H1 (cell line): Measurements from ENCODE around the gene CACNG8. TPM values are rescaled to one million over a fixed set of nuclear protein-coding genes. Genes with fewer than 3 reads are reported as not detected.
A peak's percentile ranks its signal among the peaks of the same experiment; 100 is the strongest.

Experiments
- CTCF ChIA-PET: fragments of 300-600 bp; sonication (Branson Sonifier 250); formaldehyde crosslinking; loops from one replicate; lab custom pipeline; 2021; ENCODE audit not compliant: partially characterized antibody; lab: Charles Lee
- POLR2A ChIA-PET: fragments of 300-600 bp; sonication (Branson Sonifier 250); formaldehyde crosslinking; loops from one replicate; lab custom pipeline; 2021; ENCODE audit warnings: inconsistent platforms; ENCODE audit not compliant: partially characterized antibody; lab: Charles Lee
- DNase-seq, 2 experiments: peaks; one replicate each; pipeline versions ENCODE4 v3.0.0 to v3.0.0-alpha.2; 2010 to 2022; ENCODE audit warnings: low spot score in 2 of 2, low read depth in 1 of 2, mixed read lengths in 1 of 2
- FAIRE-seq: peaks from 2 replicates; lab custom pipeline; 2011; peaks lifted over from hg19 to GRCh38; lab: Jason Lieb, UNC
- H2AFZ ChIP-seq: 2 replicates; pipeline ENCODE4 v1.8.1; 2012; ENCODE audit warnings: low read length, inconsistent platforms
- H2AK5ac ChIP-seq: 2 replicates; pipeline ENCODE4 v1.6.1; 2013; ENCODE audit warnings: low read depth, low read length
- H2BK120ac ChIP-seq: replicated peaks from 2 replicates; pipeline ENCODE3; 2013; ENCODE audit warnings: low read depth, low read length, inconsistent platforms
- H2BK12ac ChIP-seq: 2 replicates; pipeline ENCODE4 v1.6.1; 2013; ENCODE audit warnings: low read depth, low read length
- H2BK15ac ChIP-seq: 2 replicates; pipeline ENCODE4 v1.6.1; 2013; ENCODE audit warnings: low read length
- H2BK20ac ChIP-seq: 2 replicates; pipeline ENCODE4 v1.6.1; 2013; ENCODE audit warnings: low read length
- H2BK5ac ChIP-seq: 2 replicates; pipeline ENCODE4 v1.6.1; 2013; ENCODE audit warnings: low read depth, low read length
- H3K14ac ChIP-seq: 2 replicates; pipeline ENCODE4 v1.6.1; 2013; ENCODE audit warnings: inconsistent platforms; ENCODE audit not compliant: insufficient read length
- H3K18ac ChIP-seq: 2 replicates; pipeline ENCODE4 v1.6.1; 2013; ENCODE audit warnings: low read length; ENCODE audit errors: extremely low read depth
- H3K23ac ChIP-seq: 2 replicates; pipeline ENCODE4 v1.6.1; 2013; ENCODE audit warnings: inconsistent platforms; ENCODE audit not compliant: insufficient read length
- H3K23me2 ChIP-seq: 2 replicates; pipeline ENCODE4 v1.6.1; 2013; ENCODE audit warnings: low read depth, low read length
- H3K27ac ChIP-seq: 2 replicates; pipeline ENCODE4 v1.6.1; 2011; ENCODE audit warnings: low read depth, low read length, inconsistent platforms
- H3K27me3 ChIP-seq, 4 experiments: replicated peaks in 1 of 4; 1 replicate in 1 of 4; 2 replicates in 3 of 4; pipeline versions ENCODE4 v1.6.1 to v1.8.1; 2011 to 2013; ENCODE audit warnings: low read length in 3 of 4, mild to moderate bottlenecking in 3 of 4, inconsistent platforms in 2 of 4, mixed read lengths in 2 of 4, moderate library complexity in 1 of 4; ENCODE audit not compliant: control insufficient read depth in 3 of 4, insufficient read depth in 3 of 4; ENCODE audit errors: extremely low read depth in 1 of 4
- H3K36me3 ChIP-seq, 4 experiments: 2 replicates each; pipeline versions ENCODE4 v1.6.1 to v1.8.1; 2011 to 2013; ENCODE audit warnings: mild to moderate bottlenecking in 4 of 4, low read length in 3 of 4, moderate library complexity in 2 of 4, control low read depth in 1 of 4, inconsistent platforms in 1 of 4; ENCODE audit not compliant: insufficient read depth in 4 of 4, control insufficient read depth in 2 of 4
- H3K4ac ChIP-seq: replicated peaks from 2 replicates; pipeline ENCODE3; 2013; ENCODE audit warnings: low read length, low read depth, mixed read lengths, inconsistent platforms; ENCODE audit not compliant: insufficient read length
- H3K4me1 ChIP-seq, 4 experiments: replicated peaks in 1 of 4; 1 replicate in 1 of 4; 2 replicates in 3 of 4; pipeline versions ENCODE4 v1.6.1 to v1.8.1; 2011 to 2013; ENCODE audit warnings: low read length in 3 of 4, inconsistent platforms in 2 of 4, mixed read lengths in 1 of 4; ENCODE audit not compliant: insufficient read depth in 4 of 4, control insufficient read depth in 3 of 4
- H3K4me2 ChIP-seq, 2 experiments: 2 replicates each; pipeline versions ENCODE4 v1.6.1 to v1.8.1; 2011 to 2013; ENCODE audit warnings: low read depth in 2 of 2, low read length in 2 of 2, control low read depth in 1 of 2, inconsistent platforms in 1 of 2, mild to moderate bottlenecking in 1 of 2; ENCODE audit not compliant: insufficient read depth in 1 of 2
- H3K4me3 ChIP-seq, 4 experiments: fragments of 200-600, 300-600 bp in 1 of 4; sonication (generic), shearing (Covaris generic), sonication (Bioruptor Twin) in 1 of 4; 2 replicates each; pipeline versions ENCODE4 v1.5.1 to v1.8.1; 2011 to 2016; ENCODE audit warnings: low read length in 4 of 4, low read depth in 3 of 4, control low read depth in 2 of 4, inconsistent platforms in 2 of 4, mild to moderate bottlenecking in 2 of 4, mixed read lengths in 1 of 4, moderate library complexity in 1 of 4; ENCODE audit not compliant: insufficient read depth in 2 of 4; ENCODE audit errors: extremely low read depth in 1 of 4
- H3K56ac ChIP-seq: replicated peaks from 2 replicates; pipeline ENCODE3; 2013; ENCODE audit warnings: low read depth, mild to moderate bottlenecking, mixed read lengths, low read length, inconsistent platforms; ENCODE audit not compliant: insufficient read length
- H3K79me1 ChIP-seq: 2 replicates; pipeline ENCODE4 v1.6.1; 2013; ENCODE audit warnings: low read depth, low read length, control low read depth
- H3K79me2 ChIP-seq, 2 experiments: 2 replicates each; pipeline versions ENCODE4 v1.6.1 to v1.8.1; 2012 to 2013; ENCODE audit warnings: low read length in 2 of 2, mild to moderate bottlenecking in 2 of 2, inconsistent platforms in 1 of 2; ENCODE audit not compliant: insufficient read depth in 2 of 2, control insufficient read depth in 1 of 2
- H3K9ac ChIP-seq, 4 experiments: replicated peaks in 1 of 4; 1 replicate in 1 of 4; 2 replicates in 3 of 4; pipeline versions ENCODE4 v1.6.1 to v1.8.1; 2011 to 2013; ENCODE audit warnings: low read depth in 3 of 4, low read length in 3 of 4, control low read depth in 2 of 4, mild to moderate bottlenecking in 2 of 4, moderate library complexity in 2 of 4, inconsistent platforms in 1 of 4; ENCODE audit errors: extremely low read depth in 1 of 4
- H3K9me3 ChIP-seq, 2 experiments: 2 replicates each; pipeline versions ENCODE4 v1.6.1 to v1.8.1; 2012 to 2013; ENCODE audit warnings: mild to moderate bottlenecking in 2 of 2, moderate library complexity in 2 of 2, control low read depth in 1 of 2, inconsistent platforms in 1 of 2, low read depth in 1 of 2, low read length in 1 of 2, mixed read lengths in 1 of 2; ENCODE audit not compliant: insufficient read depth in 2 of 2
- H4K20me1 ChIP-seq, 2 experiments: replicated peaks in 1 of 2; 2 replicates each; pipeline versions ENCODE3 to v1.8.1; 2011 to 2013; ENCODE audit warnings: inconsistent platforms in 2 of 2, low read length in 2 of 2, mild to moderate bottlenecking in 1 of 2; ENCODE audit not compliant: insufficient read depth in 2 of 2, control insufficient read depth in 1 of 2
- H4K5ac ChIP-seq: 2 replicates; pipeline ENCODE4 v1.6.1; 2013; ENCODE audit warnings: low read length, low read depth, mixed read lengths, inconsistent platforms; ENCODE audit not compliant: insufficient read length
- H4K8ac ChIP-seq: 2 replicates; pipeline ENCODE4 v1.8.0; 2013; ENCODE audit warnings: mild to moderate bottlenecking, moderate library complexity, low read length, inconsistent platforms; ENCODE audit not compliant: insufficient read depth; ENCODE audit errors: extremely low read depth
- H4K91ac ChIP-seq: replicated peaks from 2 replicates; pipeline ENCODE3; 2013; ENCODE audit warnings: low read length, mixed read lengths, inconsistent platforms; ENCODE audit not compliant: insufficient read length
- ASH2L ChIP-seq: fragments of 200-600, 300-600 bp; sonication (generic); IDR thresholded peaks from one replicate; pipeline ENCODE4 v1.7.1; 2017; ENCODE audit warnings: low read length
- BRCA1 ChIP-seq: IDR thresholded peaks from 2 replicates; pipeline ENCODE4 v1.6.1; 2012; ENCODE audit warnings: low read depth, low read length, improper control_type of control experiment
- whole genome bisulfite sequencing, 2 experiments: shearing (Covaris generic) in 1 of 2; methylation state at CpG; one replicate each; pipeline versions ENCODE4 v1.1.6 to v1.1.7; 2013 to 2015; ENCODE audit warnings: low lambda C conversion rate in 2 of 2, mixed read lengths in 2 of 2, inconsistent platforms in 1 of 2, low coverage in 1 of 2, missing lambda C conversion rate in 1 of 2; ENCODE audit not compliant: insufficient replicate concordance in 2 of 2, insufficient coverage in 1 of 2, insufficient read length in 1 of 2; ENCODE audit errors: extremely low coverage in 1 of 2, missing lambda C conversion rate in 1 of 2; 5-methylcytosine and 5-hydroxymethylcytosine counted together
- polyA plus RNA-seq, 7 experiments: library from polyadenylated mRNA; depleted of rRNA in 3 of 7; stranded (reverse) in 5 of 7; unstranded in 2 of 7; fragments of >200 nt in 5 of 7; fragments of 200-250 nt in 2 of 7; gene quantifications; 1 replicate in 5 of 7; 2 replicates in 1 of 7; 4 replicates in 1 of 7; pipeline versions ENCODE4 v1.2.1 to v1.2.3, GENCODE V29; 2011 to 2013; ENCODE audit warnings: missing spikeins in 2 of 7, mixed read lengths in 2 of 7
- total RNA-seq: library from RNA; stranded (reverse); fragmentation: NEBNext Ultra II Directional; extraction: Animal tissue kit (Norgen Biotek cat#: 25700); gene quantifications from 2 replicates; pipeline ENCODE4 v1.2.1, GENCODE V29; 2021

CACNG8 gene
- total and polyA plus RNA-seq, 2 of the 8 experiments (the other 6 are each of a cell fraction or from before 2014, with no cell fraction given): 0.41 to 4.5 TPM

- Histone ChIP-seq H3K36me3 (peaks cover 0 to 15% (median 9%) of the 10 kb centered on the region in 4 experiments; a peak in 5 of 8 replicates), H3K23me2 (peaks cover 37% of the 10 kb centered on the region), H2AK5ac (no peak overlapping the region), H2BK20ac (no peak overlapping the region), H3K4me3 (peak overlapping the region; percentile 48 to 88 (median 58)), H3K18ac (peak overlapping the region; percentile 71; the same call in 1 of the 2 replicates), H4K20me1 (peaks cover 0 to 2% of the 10 kb centered on the region in 2 experiments), H2AFZ (no peak overlapping the region), H4K5ac (no peak overlapping the region), H3K27me3 (peaks cover 0 to 3% (median 1%) of the 10 kb centered on the region in 4 experiments; a peak in 2 of 7 replicates), H2BK120ac (peak overlapping the region; percentile 3), H4K91ac (peak overlapping the region; percentile 36), H3K4ac (peak overlapping the region; percentile 65), H4K8ac (no peak overlapping the region), H3K23ac (no peak overlapping the region)
- CTCF ChIA-PET: interaction anchor here (1.0 to 3.6 kb wide), 3 partner anchors 13 to 153 kb away, joined by 3 to 23 read pairs (median 5); no protein-coding TSS in a partner anchor
- no peak for DNase-seq
- TF ChIP-seq ASH2L: no peak
- no peak for TF ChIP-seq BRCA1
- TF ChIP-seq, all 59 proteins: peak for 0
- H3K79me1 ChIP-seq: peaks cover 6% of the 10 kb centered on the region; the same call in 1 of the 2 replicates
- H2BK15ac ChIP-seq: 0 out of 2 replicates have a peak overlapping the region, but pooled peaks have one; percentile 99
- H3K9me3 ChIP-seq: no peaks in the 10 kb centered on the region
- no peak overlapping the region for H3K14ac ChIP-seq
- H3K79me2 ChIP-seq: peaks cover 0 to 20% of the 10 kb centered on the region in 2 experiments; a peak in 1 of 4 replicates
- H3K56ac ChIP-seq: peak overlapping the region; percentile 66
- H2BK5ac ChIP-seq: no peak overlapping the region; the same call in 1 of the 2 replicates
- WGBS, 2 experiments: 1% methylated on average over 8 of the region's 8 CpGs; no CpG with 5 or more reads in 1 of the 2 experiments
- FAIRE-seq: no peak
- H3K4me2 ChIP-seq: peak overlapping the region; percentile 90 to 91
- H3K27ac ChIP-seq: no peak overlapping the region
- POLR2A ChIA-PET: interaction anchor here (1.0 to 5.6 kb wide), 13 partner anchors 9 to 95 kb away, joined by 3 to 41 read pairs (median 4); no protein-coding TSS in a partner anchor
- H3K4me1 ChIP-seq: peaks cover 8 to 24% (median 16%) of the 10 kb centered on the region in 4 experiments
- peak overlapping the region in 1 of 4 experiments; percentile 49; a peak in 1 of 7 replicates for H3K9ac ChIP-seq
- peak overlapping the region; percentile 71; the same call in 1 of the 2 replicates for H2BK12ac ChIP-seq
These were observed 1.9 kb upstream of the CACNG8 start for GRCh38 chr19:53960886-53961285.
